A673 (cell line): ENCODE measurements around the gene MRPL51.

Source experiments
- EZH2 ChIP-seq: fragments of 200-600 bp; sonication (generic); IDR thresholded peaks from 2 replicates; pipeline ENCODE4 v1.6.1; 2017; ENCODE audit warnings: borderline replicate concordance, low read depth, mild to moderate bottlenecking, mixed read lengths, antibody characterized with exemption, low read length; ENCODE audit not compliant: poor library complexity, severe bottlenecking
- TF ChIP-seq, protein P1 (sequence below): fragments of 300-800, 200-600 bp; sonication (generic); conservative IDR thresholded peaks from 2 replicates; pipeline ENCODE4 v1.5.1; 2017; ENCODE audit warnings: low read depth, mild to moderate bottlenecking, antibody characterized with exemption, low read length, moderate library complexity, mixed read lengths

DNA sequence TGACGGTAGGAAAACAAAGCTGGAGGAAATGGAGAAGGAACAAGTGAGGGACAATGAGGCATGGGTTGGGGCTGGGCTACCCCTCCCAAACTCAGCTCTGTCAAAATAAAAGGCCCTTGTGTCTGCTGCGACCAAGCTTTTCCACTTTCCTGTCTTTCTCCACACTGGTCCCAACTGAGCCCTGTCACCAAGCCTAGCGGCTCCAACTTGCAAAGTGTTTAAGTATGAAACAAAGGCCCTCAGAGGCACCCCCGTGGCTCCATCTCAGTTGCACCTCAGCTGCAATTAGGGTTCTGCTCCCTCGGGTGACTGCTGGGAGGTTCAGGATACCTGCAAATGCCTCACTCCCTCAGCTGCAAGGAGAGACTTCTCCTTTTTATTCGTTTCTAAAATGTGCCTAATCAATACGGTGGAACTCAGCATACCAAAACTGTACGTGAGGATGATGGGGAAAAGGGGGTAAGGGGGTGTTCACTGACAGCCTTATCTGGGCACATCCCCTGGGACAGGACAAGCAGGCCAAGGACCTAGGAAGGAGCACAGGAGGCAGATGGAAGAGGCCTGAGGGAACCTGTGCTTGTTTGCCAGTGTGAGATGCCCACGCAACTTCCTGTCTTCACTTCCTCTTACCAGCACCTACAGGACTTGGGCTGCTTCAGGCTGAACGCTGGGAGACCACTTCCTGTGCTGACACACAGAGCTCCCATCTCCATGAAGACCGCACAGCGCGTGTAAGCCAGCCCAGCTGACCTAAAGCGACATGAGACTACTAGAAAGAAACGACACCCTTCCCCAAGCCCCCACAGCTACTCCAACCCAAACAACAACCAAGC is 31.4 kb downstream of the MRPL51 start:
- TF ChIP-seq, protein P1, sequence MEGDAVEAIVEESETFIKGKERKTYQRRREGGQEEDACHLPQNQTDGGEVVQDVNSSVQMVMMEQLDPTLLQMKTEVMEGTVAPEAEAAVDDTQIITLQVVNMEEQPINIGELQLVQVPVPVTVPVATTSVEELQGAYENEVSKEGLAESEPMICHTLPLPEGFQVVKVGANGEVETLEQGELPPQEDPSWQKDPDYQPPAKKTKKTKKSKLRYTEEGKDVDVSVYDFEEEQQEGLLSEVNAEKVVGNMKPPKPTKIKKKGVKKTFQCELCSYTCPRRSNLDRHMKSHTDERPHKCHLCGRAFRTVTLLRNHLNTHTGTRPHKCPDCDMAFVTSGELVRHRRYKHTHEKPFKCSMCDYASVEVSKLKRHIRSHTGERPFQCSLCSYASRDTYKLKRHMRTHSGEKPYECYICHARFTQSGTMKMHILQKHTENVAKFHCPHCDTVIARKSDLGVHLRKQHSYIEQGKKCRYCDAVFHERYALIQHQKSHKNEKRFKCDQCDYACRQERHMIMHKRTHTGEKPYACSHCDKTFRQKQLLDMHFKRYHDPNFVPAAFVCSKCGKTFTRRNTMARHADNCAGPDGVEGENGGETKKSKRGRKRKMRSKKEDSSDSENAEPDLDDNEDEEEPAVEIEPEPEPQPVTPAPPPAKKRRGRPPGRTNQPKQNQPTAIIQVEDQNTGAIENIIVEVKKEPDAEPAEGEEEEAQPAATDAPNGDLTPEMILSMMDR, result no peak
- no peak for TF ChIP-seq EZH2
